ENCODE measurements around the gene AKR1D1.

GRCh38 chr7:138142583-138143201, 66.4 kb downstream of the AKR1D1 start:
- no peak for TF ChIP-seq POLR2A (IDR thresholded peaks at IDR 0.05; ENCODE audit: insufficient read depth in 1 of 2, low read depth in 2 of 2, low read length in 2 of 2)
- TF ChIP-seq, protein P1, sequence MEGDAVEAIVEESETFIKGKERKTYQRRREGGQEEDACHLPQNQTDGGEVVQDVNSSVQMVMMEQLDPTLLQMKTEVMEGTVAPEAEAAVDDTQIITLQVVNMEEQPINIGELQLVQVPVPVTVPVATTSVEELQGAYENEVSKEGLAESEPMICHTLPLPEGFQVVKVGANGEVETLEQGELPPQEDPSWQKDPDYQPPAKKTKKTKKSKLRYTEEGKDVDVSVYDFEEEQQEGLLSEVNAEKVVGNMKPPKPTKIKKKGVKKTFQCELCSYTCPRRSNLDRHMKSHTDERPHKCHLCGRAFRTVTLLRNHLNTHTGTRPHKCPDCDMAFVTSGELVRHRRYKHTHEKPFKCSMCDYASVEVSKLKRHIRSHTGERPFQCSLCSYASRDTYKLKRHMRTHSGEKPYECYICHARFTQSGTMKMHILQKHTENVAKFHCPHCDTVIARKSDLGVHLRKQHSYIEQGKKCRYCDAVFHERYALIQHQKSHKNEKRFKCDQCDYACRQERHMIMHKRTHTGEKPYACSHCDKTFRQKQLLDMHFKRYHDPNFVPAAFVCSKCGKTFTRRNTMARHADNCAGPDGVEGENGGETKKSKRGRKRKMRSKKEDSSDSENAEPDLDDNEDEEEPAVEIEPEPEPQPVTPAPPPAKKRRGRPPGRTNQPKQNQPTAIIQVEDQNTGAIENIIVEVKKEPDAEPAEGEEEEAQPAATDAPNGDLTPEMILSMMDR (CRISPR knock-in tag; IDR thresholded peaks at IDR 0.05) = no peak
- no peak for TF ChIP-seq HMGA1 (CRISPR knock-in tag; conservative IDR thresholded peaks at IDR 0.05)

All from HepG2 (cell line).